Kidney (tissue), 14 donors: ENCODE measurements around the gene PRKCQ. TPM values are rescaled to one million over a fixed set of nuclear protein-coding genes. Genes with fewer than 3 reads are reported as not detected.
"Not testable (repeated sequence)": the region's sequence is repeated elsewhere in the genome, so short reads cannot be mapped to it uniquely, and the experiment has no call there.

ENCODE experiments used
- DNase-seq, 5 donors: peaks; one replicate each; pipeline ENCODE4 v3.0.0-alpha.2; 2013 to 2020
- FAIRE-seq: peaks from 2 replicates; lab custom pipeline; 2012; peaks lifted over from hg19 to GRCh38; lab: Jason Lieb, UNC
- H3K27ac ChIP-seq, 2 donors: one replicate each; pipeline ENCODE4 v1.7.0; 2013; ENCODE audit warnings: low read depth in 2 of 2, low read length in 2 of 2, inconsistent platforms in 1 of 2
- H3K27me3 ChIP-seq: one replicate; pipeline ENCODE4 v1.7.1; 2013; ENCODE audit warnings: low read length, inconsistent platforms; ENCODE audit not compliant: control insufficient read depth, insufficient read depth
- H3K36me3 ChIP-seq, 3 donors: one replicate each; pipeline versions ENCODE4 v1.7.0 to v1.7.1; 2013; ENCODE audit warnings: low read length in 3 of 3, control low read depth in 1 of 3, inconsistent platforms in 1 of 3; ENCODE audit not compliant: insufficient read depth in 3 of 3, control insufficient read depth in 2 of 3
- H3K4me1 ChIP-seq, 3 donors: one replicate each; pipeline versions ENCODE4 v1.7.0 to v1.7.1; 2013; ENCODE audit warnings: low read length in 3 of 3, inconsistent platforms in 1 of 3, low read depth in 1 of 3; ENCODE audit not compliant: control insufficient read depth in 2 of 3, insufficient read depth in 2 of 3
- H3K4me3 ChIP-seq, 3 donors: one replicate each; pipeline versions ENCODE4 v1.7.0 to v1.8.1; 2013; ENCODE audit warnings: low read length in 3 of 3, control low read depth in 1 of 3, inconsistent platforms in 1 of 3
- H3K9ac ChIP-seq, 3 donors: one replicate each; pipeline versions ENCODE4 v1.7.0 to v1.7.1; 2013; ENCODE audit warnings: low read length in 3 of 3, control low read depth in 1 of 3, inconsistent platforms in 1 of 3
- H3K9me3 ChIP-seq, 3 donors: one replicate each; pipeline versions ENCODE4 v1.7.0 to v1.7.1; 2013; ENCODE audit warnings: low read length in 3 of 3, control low read depth in 1 of 3, inconsistent platforms in 1 of 3; ENCODE audit not compliant: control insufficient read depth in 2 of 3, insufficient read depth in 1 of 3
- CTCF ChIP-seq: IDR thresholded peaks from 3 replicates; pipeline ENCODE4 v1.5.1; 2012; ENCODE audit warnings: mild to moderate bottlenecking, moderate library complexity, borderline replicate concordance; ENCODE audit not compliant: insufficient read depth; ENCODE audit errors: extremely low read depth
- intact Hi-C: fragments of 100-400 bp; cut with DNase I; formaldehyde crosslinking; loops from one replicate; pipeline ENCODE4 v1.11.1; 2022
- polyA plus RNA-seq: library from polyadenylated mRNA; stranded (reverse); fragments of 350-450 nt; fragmentation: Illumina TruSeq; extraction: RNeasy Lipid Tissue Mini Kit (QIAGEN cat#74804); gene quantifications from one replicate; pipeline ENCODE4 v1.2.3, GENCODE V29; 2014; ENCODE audit warnings: low read depth, low replicate concordance; ENCODE audit not compliant: insufficient read depth
- total RNA-seq: library from RNA; stranded (reverse); fragmentation: NEBNext Ultra II Directional; extraction: Animal tissue kit (Norgen Biotek cat#: 25700); gene quantifications from one replicate; pipeline ENCODE4 v1.2.1, GENCODE V29; 2021
- donor health status: control.
- donor health status: control.
- donor health status: control.
- donor health status: control.
- donor health status: control.
- donor health status: DM: yes; HTN: yes; CAD: no.
- donor health status: Normal renal cell carcinoma (clear cell type).

Gene PRKCQ
- total and polyA plus RNA-seq, 2 donors from 2014 or later = 6.1 to 17.5 TPM

GRCh38 chr10:6588845-6589244 lies 8.8 kb upstream of the PRKCQ start:
- H3K4me3 ChIP-seq = no peak overlapping the region
- H3K9me3 ChIP-seq = no peaks in the 10 kb centered on the region
- intact Hi-C loops = no loop called here
- H3K27ac ChIP-seq = no peak overlapping the region
- no peaks in the 10 kb centered on the region for H3K27me3 ChIP-seq
- no peak for FAIRE-seq
- no peak overlapping the region for H3K9ac ChIP-seq
- H3K4me1 ChIP-seq = no peaks in the 10 kb centered on the region
- TF ChIP-seq CTCF = no peak
- DNase-seq = no peak
- no peaks in the 10 kb centered on the region for H3K36me3 ChIP-seq

GRCh38 chr10:6588082-6588481 lies 8.0 kb upstream of the PRKCQ start:
- no peak overlapping the region for H3K27ac ChIP-seq
- no peak for TF ChIP-seq CTCF
- no peaks in the 10 kb centered on the region for H3K36me3 ChIP-seq
- FAIRE-seq (no peak), DNase-seq (no peak)
- H3K4me3 ChIP-seq = no peak overlapping the region
- H3K4me1 ChIP-seq = no peaks in the 10 kb centered on the region
- no peaks in the 10 kb centered on the region for H3K9me3 ChIP-seq
- no peak overlapping the region for H3K9ac ChIP-seq
- intact Hi-C loops = no loop called here
- H3K27me3 ChIP-seq = no peaks in the 10 kb centered on the region

GRCh38 chr10:6586501-6586900 lies 6.4 kb upstream of the PRKCQ start:
- DNase-seq (no peak), FAIRE-seq (no peak)
- H3K9me3 ChIP-seq = no peaks in the 10 kb centered on the region
- TF ChIP-seq CTCF = no peak
- intact Hi-C loops = no loop called here
- H3K4me1 ChIP-seq = no peaks in the 10 kb centered on the region
- H3K27me3 ChIP-seq = no peaks in the 10 kb centered on the region
- H3K9ac ChIP-seq = no peak overlapping the region
- H3K36me3 ChIP-seq = no peaks in the 10 kb centered on the region
- H3K4me3 ChIP-seq = no peak overlapping the region
- no peak overlapping the region for H3K27ac ChIP-seq

- FAIRE-seq (no peak), DNase-seq (no peak)
- Histone ChIP-seq H3K4me1 (no peaks in the 10 kb centered on the region), H3K4me3 (no peak overlapping the region), H3K27me3 (no peaks in the 10 kb centered on the region), H3K27ac (no peak overlapping the region), H3K9ac (no peak overlapping the region), H3K36me3 (no peaks in the 10 kb centered on the region), H3K9me3 (no peaks in the 10 kb centered on the region)
- intact Hi-C loops = no loop called here
- no peak for TF ChIP-seq CTCF
Observed at GRCh38 chr10:6583447-6583846, 3.4 kb upstream of the PRKCQ start.

- FAIRE-seq, DNase-seq, H3K27me3 ChIP-seq, H3K4me1 ChIP-seq, H3K9ac ChIP-seq, intact Hi-C loops, H3K27ac ChIP-seq, H3K4me3 ChIP-seq, H3K9me3 ChIP-seq, H3K36me3 ChIP-seq: not testable (repeated sequence)
Observed at GRCh38 chr10:6582913-6583312, 2.8 kb upstream of the PRKCQ start.
